HCT116 (cell line): ENCODE results near the gene MAP3K6.

Experiments
- CBX3 ChIP-seq: IDR thresholded peaks from 2 replicates; pipeline ENCODE4 v1.6.1; 2012; ENCODE audit warnings: low read depth
- EZH2 ChIP-seq: fragments of 200-600 bp; sonication (generic); IDR thresholded peaks from 2 replicates; pipeline ENCODE4 v1.6.1; 2017; ENCODE audit warnings: antibody characterized with exemption, mixed run types
- EZH2phosphoT487 ChIP-seq: fragments of 200-600 bp; IDR thresholded peaks from 2 replicates; pipeline ENCODE4 v1.6.1; 2018; ENCODE audit warnings: antibody characterized with exemption, borderline replicate concordance
- POLR2A ChIP-seq: IDR thresholded peaks from 2 replicates; pipeline ENCODE4 v1.7.0; 2011; ENCODE audit warnings: borderline replicate concordance; ENCODE audit not compliant: insufficient read depth, insufficient read length; ENCODE audit errors: extremely low read depth
- SIN3A ChIP-seq: IDR thresholded peaks from 2 replicates; pipeline ENCODE4 v1.6.1; 2012; ENCODE audit warnings: low read depth
- SP1 ChIP-seq: IDR thresholded peaks from 2 replicates; pipeline ENCODE4 v1.6.1; 2012; ENCODE audit warnings: low read depth
- ZNF274 ChIP-seq: fragments of 200-500 bp; sonication (Bioruptor generic); IDR thresholded peaks from 2 replicates; pipeline ENCODE4 v1.6.1; 2014; ENCODE audit warnings: mild to moderate bottlenecking, low read depth, low read length, inconsistent platforms
- TF ChIP-seq, protein P1 (sequence below), 3 experiments: fragments of 200-600 bp in 1 of 3; sonication (generic) in 1 of 3; IDR thresholded peaks in 2 of 3; conservative IDR thresholded peaks in 1 of 3; 2 replicates each; pipeline ENCODE4 v1.5.1; 2012 to 2017; ENCODE audit warnings: low read depth in 2 of 3, low read length in 2 of 3, antibody characterized with exemption in 1 of 3, borderline replicate concordance in 1 of 3, control low read depth in 1 of 3, mild to moderate bottlenecking in 1 of 3, mixed read lengths in 1 of 3, mixed run types in 1 of 3, moderate library complexity in 1 of 3; ENCODE audit not compliant: insufficient read depth in 1 of 3
- TF ChIP-seq, protein P2 (sequence below): IDR thresholded peaks from 2 replicates; pipeline ENCODE4 v1.6.1; 2012
- TF ChIP-seq, protein P3 (sequence below): IDR thresholded peaks from 2 replicates; pipeline ENCODE4 v1.6.1; 2012; ENCODE audit warnings: low read depth

DNA sequence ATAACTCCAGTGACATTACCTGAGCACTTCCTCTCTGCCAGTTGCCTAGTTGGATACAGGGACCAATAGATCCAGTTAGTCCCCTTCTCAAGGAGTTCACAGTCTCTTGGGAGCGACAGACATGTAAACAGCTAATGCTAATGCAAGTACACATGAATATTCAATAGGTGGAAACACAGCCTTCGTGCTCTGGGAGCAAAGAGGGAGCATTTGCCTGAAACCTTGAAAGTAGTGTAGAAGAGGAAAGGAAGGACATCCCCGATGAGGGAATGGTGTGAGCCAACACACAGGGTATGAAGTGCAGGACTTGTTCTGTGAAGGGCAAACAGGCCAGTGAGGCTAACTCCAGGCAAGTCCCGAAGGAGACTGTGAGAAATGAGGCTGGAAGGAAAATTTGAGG, 48.6 kb downstream of the MAP3K6 start:
- TF ChIP-seq, protein P1, sequence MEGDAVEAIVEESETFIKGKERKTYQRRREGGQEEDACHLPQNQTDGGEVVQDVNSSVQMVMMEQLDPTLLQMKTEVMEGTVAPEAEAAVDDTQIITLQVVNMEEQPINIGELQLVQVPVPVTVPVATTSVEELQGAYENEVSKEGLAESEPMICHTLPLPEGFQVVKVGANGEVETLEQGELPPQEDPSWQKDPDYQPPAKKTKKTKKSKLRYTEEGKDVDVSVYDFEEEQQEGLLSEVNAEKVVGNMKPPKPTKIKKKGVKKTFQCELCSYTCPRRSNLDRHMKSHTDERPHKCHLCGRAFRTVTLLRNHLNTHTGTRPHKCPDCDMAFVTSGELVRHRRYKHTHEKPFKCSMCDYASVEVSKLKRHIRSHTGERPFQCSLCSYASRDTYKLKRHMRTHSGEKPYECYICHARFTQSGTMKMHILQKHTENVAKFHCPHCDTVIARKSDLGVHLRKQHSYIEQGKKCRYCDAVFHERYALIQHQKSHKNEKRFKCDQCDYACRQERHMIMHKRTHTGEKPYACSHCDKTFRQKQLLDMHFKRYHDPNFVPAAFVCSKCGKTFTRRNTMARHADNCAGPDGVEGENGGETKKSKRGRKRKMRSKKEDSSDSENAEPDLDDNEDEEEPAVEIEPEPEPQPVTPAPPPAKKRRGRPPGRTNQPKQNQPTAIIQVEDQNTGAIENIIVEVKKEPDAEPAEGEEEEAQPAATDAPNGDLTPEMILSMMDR (IDR thresholded peaks at IDR 0.05 in 2 of 3, conservative IDR thresholded peaks at IDR 0.05 in 1 of 3; ENCODE audit: borderline replicate concordance in 1 of 3, insufficient read depth in 1 of 3, low read depth in 2 of 3, low read length in 2 of 3): no peak
- TF ChIP-seq SP1: no peak
- TF ChIP-seq CBX3: no peak
- TF ChIP-seq, protein P2, sequence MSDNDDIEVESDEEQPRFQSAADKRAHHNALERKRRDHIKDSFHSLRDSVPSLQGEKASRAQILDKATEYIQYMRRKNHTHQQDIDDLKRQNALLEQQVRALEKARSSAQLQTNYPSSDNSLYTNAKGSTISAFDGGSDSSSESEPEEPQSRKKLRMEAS: no peak
- no peak for TF ChIP-seq POLR2A
- no peak for TF ChIP-seq EZH2phosphoT487
- no peak for TF ChIP-seq ZNF274
- TF ChIP-seq SIN3A: no peak
- TF ChIP-seq, protein P3, sequence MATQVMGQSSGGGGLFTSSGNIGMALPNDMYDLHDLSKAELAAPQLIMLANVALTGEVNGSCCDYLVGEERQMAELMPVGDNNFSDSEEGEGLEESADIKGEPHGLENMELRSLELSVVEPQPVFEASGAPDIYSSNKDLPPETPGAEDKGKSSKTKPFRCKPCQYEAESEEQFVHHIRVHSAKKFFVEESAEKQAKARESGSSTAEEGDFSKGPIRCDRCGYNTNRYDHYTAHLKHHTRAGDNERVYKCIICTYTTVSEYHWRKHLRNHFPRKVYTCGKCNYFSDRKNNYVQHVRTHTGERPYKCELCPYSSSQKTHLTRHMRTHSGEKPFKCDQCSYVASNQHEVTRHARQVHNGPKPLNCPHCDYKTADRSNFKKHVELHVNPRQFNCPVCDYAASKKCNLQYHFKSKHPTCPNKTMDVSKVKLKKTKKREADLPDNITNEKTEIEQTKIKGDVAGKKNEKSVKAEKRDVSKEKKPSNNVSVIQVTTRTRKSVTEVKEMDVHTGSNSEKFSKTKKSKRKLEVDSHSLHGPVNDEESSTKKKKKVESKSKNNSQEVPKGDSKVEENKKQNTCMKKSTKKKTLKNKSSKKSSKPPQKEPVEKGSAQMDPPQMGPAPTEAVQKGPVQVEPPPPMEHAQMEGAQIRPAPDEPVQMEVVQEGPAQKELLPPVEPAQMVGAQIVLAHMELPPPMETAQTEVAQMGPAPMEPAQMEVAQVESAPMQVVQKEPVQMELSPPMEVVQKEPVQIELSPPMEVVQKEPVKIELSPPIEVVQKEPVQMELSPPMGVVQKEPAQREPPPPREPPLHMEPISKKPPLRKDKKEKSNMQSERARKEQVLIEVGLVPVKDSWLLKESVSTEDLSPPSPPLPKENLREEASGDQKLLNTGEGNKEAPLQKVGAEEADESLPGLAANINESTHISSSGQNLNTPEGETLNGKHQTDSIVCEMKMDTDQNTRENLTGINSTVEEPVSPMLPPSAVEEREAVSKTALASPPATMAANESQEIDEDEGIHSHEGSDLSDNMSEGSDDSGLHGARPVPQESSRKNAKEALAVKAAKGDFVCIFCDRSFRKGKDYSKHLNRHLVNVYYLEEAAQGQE: no peak
- TF ChIP-seq EZH2: no peak
